IMR-90 (cell line): ENCODE data around the gene ZBTB32. TPM values are rescaled to one million over a fixed set of nuclear protein-coding genes. Genes with fewer than 3 reads are reported as not detected.

Source experiments
- ATAC-seq: fragments of 200-7000 bp; cut with Tn5 transposase; 2 replicates; pipeline ENCODE4 v1.9.1; 2020; ENCODE audit warnings: low read depth, mild to moderate bottlenecking, moderate library complexity
- BruUV-seq: library from RNA; stranded (reverse); fragments of 400-500 nt; replicated peaks from 2 replicates; lab custom pipeline; 2021; lab: Mats Ljungman, UMichigan
- CTCF ChIA-PET: fragments of 300-600 bp; formaldehyde crosslinking; extraction: SDS; loops from one replicate; lab custom pipeline; 2021; ENCODE audit warnings: antibody characterized with exemption; lab: Yijun Ruan, JAX
- POLR2A ChIA-PET: fragments of 300-600 bp; sonication (Branson Sonifier 250); formaldehyde crosslinking; loops from one replicate; lab custom pipeline; 2022; ENCODE audit warnings: antibody characterized with exemption; ENCODE audit not compliant: unreplicated experiment; lab: Charles Lee
- DNase-seq: peaks from one replicate; pipeline ENCODE4 v3.0.0; 2013
- H2AFZ ChIP-seq: replicated peaks from 2 replicates; pipeline ENCODE3; 2013; ENCODE audit warnings: low read length, mild to moderate bottlenecking; ENCODE audit not compliant: poor library complexity
- H2AK5ac ChIP-seq: 2 replicates; pipeline ENCODE4 v1.6.1; 2013; ENCODE audit warnings: low read depth, low read length, inconsistent platforms
- H2AK9ac ChIP-seq: replicated peaks from 2 replicates; pipeline ENCODE3; 2013; ENCODE audit warnings: mild to moderate bottlenecking, low read depth, low read length, moderate library complexity; ENCODE audit not compliant: poor library complexity
- H2BK120ac ChIP-seq: 2 replicates; pipeline ENCODE4 v1.6.1; 2013; ENCODE audit warnings: low read depth, low read length, inconsistent platforms
- H2BK15ac ChIP-seq: 3 replicates; pipeline ENCODE4 v1.6.1; 2013; ENCODE audit warnings: low read depth, low read length, inconsistent platforms
- H2BK20ac ChIP-seq: 2 replicates; pipeline ENCODE4 v1.6.1; 2013; ENCODE audit warnings: low read depth, mild to moderate bottlenecking, inconsistent platforms, low read length, moderate library complexity
- H2BK5ac ChIP-seq: 2 replicates; pipeline ENCODE4 v1.6.1; 2013; ENCODE audit warnings: mild to moderate bottlenecking, low read depth, low read length, inconsistent platforms; ENCODE audit not compliant: poor library complexity, severe bottlenecking
- H3K14ac ChIP-seq: replicated peaks from 2 replicates; pipeline ENCODE4 v1.6.1; 2013; ENCODE audit warnings: low read depth, low read length, inconsistent platforms
- H3K18ac ChIP-seq: 2 replicates; pipeline ENCODE4 v1.6.1; 2013; ENCODE audit warnings: low read depth, low read length, control low read depth
- H3K23ac ChIP-seq: 2 replicates; pipeline ENCODE4 v1.6.1; 2013; ENCODE audit warnings: low read depth, low read length, inconsistent platforms
- H3K27ac ChIP-seq: 2 replicates; pipeline ENCODE4 v1.5.1; 2013; ENCODE audit warnings: mild to moderate bottlenecking, control low read depth, low read length; ENCODE audit not compliant: insufficient read depth
- H3K27me3 ChIP-seq: 2 replicates; pipeline ENCODE4 v1.6.1; 2013; ENCODE audit warnings: low read length; ENCODE audit not compliant: control insufficient read depth, insufficient read depth
- H3K36me3 ChIP-seq: 2 replicates; pipeline ENCODE4 v1.6.1; 2013; ENCODE audit warnings: low read length, mixed read lengths; ENCODE audit not compliant: control insufficient read depth, insufficient read depth
- H3K4ac ChIP-seq: 2 replicates; pipeline ENCODE4 v1.6.1; 2013; ENCODE audit warnings: low read depth, low read length, inconsistent platforms
- H3K4me1 ChIP-seq: 2 replicates; pipeline ENCODE4 v1.6.1; 2013; ENCODE audit warnings: low read length, mixed read lengths; ENCODE audit not compliant: control insufficient read depth, insufficient read depth
- H3K4me2 ChIP-seq: 2 replicates; pipeline ENCODE4 v1.6.1; 2013; ENCODE audit warnings: low read depth, mild to moderate bottlenecking, control low read depth, low read length, moderate library complexity
- H3K4me3 ChIP-seq: 2 replicates; pipeline ENCODE4 v1.5.1; 2013; ENCODE audit warnings: low read depth, mild to moderate bottlenecking, control low read depth, low read length, moderate library complexity; ENCODE audit not compliant: insufficient read depth
- H3K56ac ChIP-seq: 2 replicates; pipeline ENCODE4 v1.6.1; 2013; ENCODE audit warnings: low read length, inconsistent platforms; ENCODE audit not compliant: insufficient read depth; ENCODE audit errors: extremely low read depth
- H3K79me1 ChIP-seq, 2 experiments: 2 replicates each; pipeline ENCODE4 v1.6.1; 2013; ENCODE audit warnings: low read length in 2 of 2, inconsistent platforms in 1 of 2, low read depth in 1 of 2
- H3K9ac ChIP-seq: 2 replicates; pipeline ENCODE4 v1.6.1; 2013; ENCODE audit warnings: low read depth, low read length, control low read depth
- H3K9me1 ChIP-seq: 2 replicates; pipeline ENCODE4 v1.6.1; 2013; ENCODE audit warnings: low read length, inconsistent platforms; ENCODE audit not compliant: insufficient read depth
- H3K9me3 ChIP-seq: 2 replicates; pipeline ENCODE4 v1.6.1; 2013; ENCODE audit warnings: low read length; ENCODE audit not compliant: control insufficient read depth, insufficient read depth
- H4K20me1 ChIP-seq: 2 replicates; pipeline ENCODE4 v1.6.1; 2013; ENCODE audit warnings: low read length, inconsistent platforms; ENCODE audit not compliant: insufficient read depth
- H4K5ac ChIP-seq: 2 replicates; pipeline ENCODE4 v1.6.1; 2013; ENCODE audit warnings: mild to moderate bottlenecking, low read depth, low read length, control low read depth
- H4K8ac ChIP-seq, 2 experiments: 2 replicates each; pipeline ENCODE4 v1.6.1; 2013; ENCODE audit warnings: low read depth in 2 of 2, low read length in 2 of 2, control low read depth in 1 of 2, inconsistent platforms in 1 of 2
- H4K91ac ChIP-seq: 2 replicates; pipeline ENCODE4 v1.6.1; 2013; ENCODE audit warnings: low read depth, low read length, inconsistent platforms; ENCODE audit not compliant: insufficient read depth
- BHLHE40 ChIP-seq: fragments of 150-350 bp; IDR thresholded peaks from 2 replicates; pipeline ENCODE4 v1.6.1; 2016; ENCODE audit warnings: mild to moderate bottlenecking, low read depth, low read length
- CHD1 ChIP-seq: IDR thresholded peaks from 2 replicates; pipeline ENCODE4 v1.6.1; 2012; ENCODE audit warnings: low read depth, low read length, improper control_type of control experiment
- FOS ChIP-seq: fragments of 150-350 bp; IDR thresholded peaks from 2 replicates; pipeline ENCODE4 v1.6.1; 2016; ENCODE audit warnings: low read depth, low read length
- MAFK ChIP-seq: IDR thresholded peaks from 2 replicates; pipeline ENCODE4 v1.6.1; 2012; ENCODE audit warnings: low read depth, low read length, improper control_type of control experiment
- MAZ ChIP-seq: IDR thresholded peaks from 2 replicates; pipeline ENCODE4 v1.6.1; 2012; ENCODE audit warnings: low read depth, mild to moderate bottlenecking, low read length, improper control_type of control experiment, moderate library complexity, borderline replicate concordance
- MXI1 ChIP-seq: IDR thresholded peaks from 2 replicates; pipeline ENCODE4 v1.6.1; 2012; ENCODE audit warnings: low read depth, mild to moderate bottlenecking, low read length, moderate library complexity, borderline replicate concordance
- NFE2L2 ChIP-seq: fragments of 150-350 bp; IDR thresholded peaks from 2 replicates; pipeline ENCODE4 v1.6.1; 2016; ENCODE audit warnings: low read depth, mild to moderate bottlenecking, low read length
- POLR2A ChIP-seq: IDR thresholded peaks from 2 replicates; pipeline ENCODE4 v1.6.1; 2012; ENCODE audit warnings: mild to moderate bottlenecking, low read depth, low read length
- RCOR1 ChIP-seq: IDR thresholded peaks from 2 replicates; pipeline ENCODE4 v1.6.1; 2012; ENCODE audit warnings: mild to moderate bottlenecking, low read length, improper control_type of control experiment; ENCODE audit not compliant: insufficient replicate concordance
- RFX5 ChIP-seq: IDR thresholded peaks from 2 replicates; pipeline ENCODE4 v1.8.0; 2012; ENCODE audit warnings: low read depth, mild to moderate bottlenecking, low read length, moderate library complexity
- WGBS, 2 experiments: methylation state at CpG; one replicate each; pipeline versions ENCODE4 v1.1.5 to v1.1.7; 2013; ENCODE audit warnings: missing lambda C conversion rate in 2 of 2; ENCODE audit not compliant: insufficient read length in 1 of 2; ENCODE audit errors: extremely low coverage in 2 of 2; 5-methylcytosine and 5-hydroxymethylcytosine counted together
- dilution Hi-C: fragments of 300-500 bp; cut with HindIII; formaldehyde crosslinking; loops from one replicate; pipeline ENCODE4 v1.14.3; 2018; ENCODE audit warnings: low sequenced_read_pairs; ENCODE audit not compliant: unreplicated experiment
- in situ Hi-C: fragments of 300-500 bp; cut with MboI; formaldehyde crosslinking; loops from 3 replicates; pipeline ENCODE4 v1.14.3; 2019; ENCODE audit warnings: low sequenced_read_pairs, inconsistent platforms, mixed read lengths
- intact Hi-C: fragments of 100-400 bp; cut with micrococcal nuclease; formaldehyde crosslinking; loops from 2 replicates; pipeline ENCODE4 v1.10.0; 2022
- polyA plus RNA-seq, 3 experiments: library from polyadenylated mRNA; depleted of rRNA; stranded (reverse); fragments of >200 nt; gene quantifications; 2 replicates each; pipeline ENCODE4 v1.2.3, GENCODE V29; 2012; ENCODE audit warnings: low replicate concordance in 1 of 3
- total RNA-seq: library from RNA; depleted of rRNA; stranded (reverse); fragments of >200 nt; gene quantifications from 2 replicates; pipeline ENCODE4 v1.2.3, GENCODE V29; 2012
- TF ChIP-seq, protein P1 (sequence below): fragments of 150-350 bp; IDR thresholded peaks from 2 replicates; pipeline ENCODE4 v1.6.1; 2016; ENCODE audit warnings: low read depth, mild to moderate bottlenecking, low read length, moderate library complexity, borderline replicate concordance
- TF ChIP-seq, protein P2 (sequence below): conservative IDR thresholded peaks from 2 replicates; pipeline ENCODE4 v1.5.1; 2012; ENCODE audit warnings: mild to moderate bottlenecking, low read depth, low read length, improper control_type of control experiment
- TF ChIP-seq, protein P3 (sequence below): fragments of 150-350 bp; IDR thresholded peaks from 2 replicates; pipeline ENCODE4 v1.6.1; 2017; ENCODE audit warnings: mild to moderate bottlenecking, antibody characterized with exemption, low read length, low read depth

Gene ZBTB32
- total and polyA plus RNA-seq, 2 of the 4 experiments (the other 2 are of a cell fraction), result not detected

DNA sequence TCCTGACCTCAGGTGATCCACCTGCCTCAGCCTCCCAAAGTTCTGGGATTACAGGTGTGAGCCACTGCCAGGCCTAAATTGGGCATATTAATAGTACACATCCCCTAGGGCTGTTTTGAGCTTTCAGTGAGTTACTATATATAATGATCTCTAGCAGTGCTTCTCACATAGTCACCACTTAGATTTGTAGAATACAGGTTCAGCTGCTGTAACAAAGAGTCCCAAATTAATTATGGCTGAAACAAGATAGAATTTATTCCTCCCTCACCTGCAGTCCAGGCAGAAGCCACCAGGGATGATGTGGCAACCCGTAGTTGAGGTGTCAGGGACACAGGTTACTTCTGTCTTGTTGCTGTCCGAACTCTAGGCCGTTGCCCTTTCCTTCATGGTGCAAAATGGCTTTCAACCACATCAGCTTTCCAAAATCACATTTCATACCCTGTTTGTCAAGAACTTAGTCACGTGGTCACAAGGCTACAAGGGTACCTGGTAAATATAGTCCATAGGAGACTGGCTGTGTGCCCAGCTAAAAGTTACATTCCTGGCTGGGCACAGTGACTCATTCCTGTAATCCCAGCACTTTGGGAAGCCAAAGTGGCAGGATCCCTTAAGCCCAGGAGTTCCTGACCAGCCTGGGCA is 56.5 kb downstream of the ZBTB32 start:
- H4K91ac ChIP-seq, result no peak overlapping the region
- H3K36me3 ChIP-seq, result peaks cover 21% of the 10 kb centered on the region
- no CpG with 5 or more reads among the region's 4 CpGs for WGBS, 2 experiments
- peaks cover 6% of the 10 kb centered on the region for H3K4me1 ChIP-seq
- no peak overlapping the region for H4K8ac ChIP-seq
- no peak overlapping the region for H3K56ac ChIP-seq
- H3K9me1 ChIP-seq, result peaks cover 15% of the 10 kb centered on the region; the same call in 1 of the 2 replicates
- no peak overlapping the region for H3K4me2 ChIP-seq
- no peak overlapping the region for H3K4me3 ChIP-seq
- H2AFZ ChIP-seq, result no peak overlapping the region
- no peak overlapping the region for H3K18ac ChIP-seq
- POLR2A ChIA-PET, result no interaction called here
- no peaks in the 10 kb centered on the region for H3K27me3 ChIP-seq
- no peak overlapping the region for H2BK120ac ChIP-seq
- CTCF ChIA-PET, result interaction anchor here (0.5 kb wide), 1 partner anchor 123 kb away, joined by 3 read pairs; no protein-coding TSS in a partner anchor
- peaks cover 27 to 36% of the 10 kb centered on the region in 2 experiments for H3K79me1 ChIP-seq
- H3K9ac ChIP-seq, result no peak overlapping the region
- H3K27ac ChIP-seq, result no peak overlapping the region
- in situ Hi-C loops, result no loop called here
- H3K9me3 ChIP-seq, result no peaks in the 10 kb centered on the region
- H2BK15ac ChIP-seq, result no peak overlapping the region
- no peak overlapping the region for H3K14ac ChIP-seq
- no peak overlapping the region for H3K4ac ChIP-seq
- TF ChIP-seq MXI1 (no peak), MAZ (no peak), FOS (no peak), POLR2A (no peak), NFE2L2 (no peak), RCOR1 (no peak), BHLHE40 (no peak), MAFK (no peak), RFX5 (no peak), CHD1 (no peak)
- TF ChIP-seq, protein P1, sequence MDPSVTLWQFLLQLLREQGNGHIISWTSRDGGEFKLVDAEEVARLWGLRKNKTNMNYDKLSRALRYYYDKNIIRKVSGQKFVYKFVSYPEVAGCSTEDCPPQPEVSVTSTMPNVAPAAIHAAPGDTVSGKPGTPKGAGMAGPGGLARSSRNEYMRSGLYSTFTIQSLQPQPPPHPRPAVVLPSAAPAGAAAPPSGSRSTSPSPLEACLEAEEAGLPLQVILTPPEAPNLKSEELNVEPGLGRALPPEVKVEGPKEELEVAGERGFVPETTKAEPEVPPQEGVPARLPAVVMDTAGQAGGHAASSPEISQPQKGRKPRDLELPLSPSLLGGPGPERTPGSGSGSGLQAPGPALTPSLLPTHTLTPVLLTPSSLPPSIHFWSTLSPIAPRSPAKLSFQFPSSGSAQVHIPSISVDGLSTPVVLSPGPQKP, result no peak
- TF ChIP-seq, protein P2, sequence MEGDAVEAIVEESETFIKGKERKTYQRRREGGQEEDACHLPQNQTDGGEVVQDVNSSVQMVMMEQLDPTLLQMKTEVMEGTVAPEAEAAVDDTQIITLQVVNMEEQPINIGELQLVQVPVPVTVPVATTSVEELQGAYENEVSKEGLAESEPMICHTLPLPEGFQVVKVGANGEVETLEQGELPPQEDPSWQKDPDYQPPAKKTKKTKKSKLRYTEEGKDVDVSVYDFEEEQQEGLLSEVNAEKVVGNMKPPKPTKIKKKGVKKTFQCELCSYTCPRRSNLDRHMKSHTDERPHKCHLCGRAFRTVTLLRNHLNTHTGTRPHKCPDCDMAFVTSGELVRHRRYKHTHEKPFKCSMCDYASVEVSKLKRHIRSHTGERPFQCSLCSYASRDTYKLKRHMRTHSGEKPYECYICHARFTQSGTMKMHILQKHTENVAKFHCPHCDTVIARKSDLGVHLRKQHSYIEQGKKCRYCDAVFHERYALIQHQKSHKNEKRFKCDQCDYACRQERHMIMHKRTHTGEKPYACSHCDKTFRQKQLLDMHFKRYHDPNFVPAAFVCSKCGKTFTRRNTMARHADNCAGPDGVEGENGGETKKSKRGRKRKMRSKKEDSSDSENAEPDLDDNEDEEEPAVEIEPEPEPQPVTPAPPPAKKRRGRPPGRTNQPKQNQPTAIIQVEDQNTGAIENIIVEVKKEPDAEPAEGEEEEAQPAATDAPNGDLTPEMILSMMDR, result no peak
- TF ChIP-seq, protein P3, sequence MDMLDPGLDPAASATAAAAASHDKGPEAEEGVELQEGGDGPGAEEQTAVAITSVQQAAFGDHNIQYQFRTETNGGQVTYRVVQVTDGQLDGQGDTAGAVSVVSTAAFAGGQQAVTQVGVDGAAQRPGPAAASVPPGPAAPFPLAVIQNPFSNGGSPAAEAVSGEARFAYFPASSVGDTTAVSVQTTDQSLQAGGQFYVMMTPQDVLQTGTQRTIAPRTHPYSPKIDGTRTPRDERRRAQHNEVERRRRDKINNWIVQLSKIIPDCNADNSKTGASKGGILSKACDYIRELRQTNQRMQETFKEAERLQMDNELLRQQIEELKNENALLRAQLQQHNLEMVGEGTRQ, result no peak
- BruUV-seq, result no TSS peak
- no peak overlapping the region for H2AK5ac ChIP-seq
- no peak overlapping the region for H3K23ac ChIP-seq
- no peak for DNase-seq
- no peaks in the 10 kb centered on the region; the same call in 1 of the 2 replicates for H4K20me1 ChIP-seq
- H2BK20ac ChIP-seq, result no peak overlapping the region
- H2BK5ac ChIP-seq, result no peak overlapping the region
- no peak overlapping the region for H4K5ac ChIP-seq
- no peak for ATAC-seq
- dilution Hi-C loops, result no loop called here
- H2AK9ac ChIP-seq, result peak overlapping the region; percentile 72
- intact Hi-C loops, result no loop called here
